LNCaP clone FGC (cell line): ENCODE data around the gene TMEM63B.

Experiments used
- DNase-seq: peaks from one replicate; pipeline ENCODE4 v3.0.0-alpha.2; 2011; ENCODE audit warnings: low read depth
- H3K4me3 ChIP-seq: 2 replicates; pipeline ENCODE4 v1.5.1; 2011; ENCODE audit warnings: mild to moderate bottlenecking, low read depth, low read length, control low read depth
- CTCF ChIP-seq: IDR thresholded peaks from 2 replicates; pipeline ENCODE4 v1.5.1; 2012; ENCODE audit warnings: mild to moderate bottlenecking; ENCODE audit not compliant: control insufficient read depth, insufficient read depth; ENCODE audit errors: extremely low read depth

Gene TMEM63B

DNA sequence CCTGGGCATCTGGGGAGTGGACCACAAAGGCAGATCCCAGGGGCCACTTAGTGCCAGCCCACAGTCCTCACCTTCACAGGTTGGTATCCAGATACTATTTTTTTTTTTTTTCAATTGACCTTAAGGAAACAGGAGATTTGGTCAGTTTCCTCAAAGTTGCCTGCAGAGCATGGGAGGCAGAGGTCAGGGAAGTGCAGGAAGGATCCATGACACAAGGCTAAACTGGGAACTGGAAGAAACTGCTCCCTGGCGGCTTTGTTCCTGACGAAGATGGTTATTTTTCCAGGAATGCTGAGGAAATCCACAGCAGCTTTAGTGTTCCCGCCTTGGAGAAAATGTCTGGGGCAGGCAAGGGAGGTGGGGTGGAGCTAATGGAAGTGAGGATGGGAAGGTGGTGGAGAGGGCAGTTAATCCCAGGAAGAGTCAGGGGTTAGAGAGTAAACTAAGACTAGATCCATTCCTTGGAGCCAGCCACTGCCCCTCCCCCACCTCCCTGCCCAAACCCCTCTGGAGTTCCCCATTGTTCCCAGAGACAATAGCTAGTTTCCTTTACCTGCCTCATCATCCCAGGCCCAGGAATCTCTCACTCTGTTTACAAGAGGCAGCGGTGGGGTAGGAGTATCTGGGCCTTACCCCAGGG lies 75.1 kb downstream of the TMEM63B start:
- no peak for TF ChIP-seq CTCF
- no peak for DNase-seq
- H3K4me3 ChIP-seq: no peak overlapping the region

DNA sequence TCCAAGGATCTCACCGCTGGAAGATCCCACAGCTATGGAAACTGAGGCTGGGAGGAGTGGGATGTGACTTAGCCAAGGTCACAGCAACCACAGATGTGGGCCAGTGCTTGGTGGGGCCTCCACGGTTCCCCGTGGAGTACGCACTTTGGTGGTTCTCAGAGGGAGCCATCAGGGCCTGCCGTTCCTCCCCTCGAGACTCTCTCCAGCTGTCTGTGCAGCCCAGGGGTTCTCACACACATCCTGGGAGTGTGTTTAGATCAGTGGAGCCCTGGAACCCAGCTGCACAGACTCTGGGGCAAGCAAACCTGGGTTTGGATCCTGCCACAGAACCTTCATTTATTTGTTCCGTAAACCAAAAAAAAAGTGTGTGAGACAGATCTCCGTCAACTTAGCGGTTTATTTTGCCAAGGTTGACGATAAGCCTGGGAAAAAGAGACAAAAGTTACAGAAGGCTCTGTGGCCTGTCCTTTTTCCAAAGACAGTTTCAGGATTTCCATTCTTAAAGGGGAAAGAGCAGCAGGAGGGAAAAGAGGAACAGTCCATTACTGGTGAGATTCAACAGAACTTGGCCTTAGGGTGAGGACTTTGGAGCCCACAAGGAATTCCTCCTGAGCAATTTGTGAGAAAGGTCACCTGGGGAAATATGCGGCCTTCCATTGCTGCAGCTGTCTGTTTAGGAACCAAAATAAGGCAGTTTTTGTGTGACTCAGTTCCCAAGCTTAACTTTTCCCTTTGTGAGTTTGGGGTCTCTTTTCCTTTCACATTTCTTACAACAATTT lies 75.8 kb downstream of the TMEM63B start:
- no peak for DNase-seq
- TF ChIP-seq CTCF: no peak
- no peak overlapping the region for H3K4me3 ChIP-seq

- no peak overlapping the region for H3K4me3 ChIP-seq
- TF ChIP-seq CTCF: no peak
- DNase-seq: no peak
These were observed 76.6 kb downstream of the TMEM63B start for GRCh38 chr6:44203955-44204354.
